GM23248 (cell line): ENCODE results near the gene PAQR9. TPM values are rescaled to one million over a fixed set of nuclear protein-coding genes. Genes with fewer than 3 reads are reported as not detected.

Experiments used
- DNase-seq: peaks from one replicate; pipeline ENCODE4 v3.0.0-alpha.2; 2015
- H2AFZ ChIP-seq: fragments of 200-600 bp; sonication (generic); 2 replicates; pipeline ENCODE4 v1.6.1; 2016; ENCODE audit warnings: antibody characterized with exemption
- H3F3A ChIP-seq: fragments of 200-600 bp; sonication (generic); 2 replicates; pipeline ENCODE4 v1.6.1; 2016; ENCODE audit warnings: mild to moderate bottlenecking, antibody characterized with exemption, mixed run types; ENCODE audit not compliant: insufficient read depth
- H3K27ac ChIP-seq: fragments of 200-600 bp; sonication (generic); 2 replicates; pipeline ENCODE4 v1.5.1; 2016; ENCODE audit warnings: mild to moderate bottlenecking
- H3K27me3 ChIP-seq: fragments of 200-600 bp; sonication (generic); replicated peaks from 2 replicates; pipeline ENCODE4 v1.6.1; 2016; ENCODE audit warnings: mild to moderate bottlenecking; ENCODE audit not compliant: insufficient read depth
- H3K36me3 ChIP-seq: fragments of 200-600 bp; sonication (generic); 2 replicates; pipeline ENCODE4 v1.6.1; 2016; ENCODE audit warnings: low read depth, mild to moderate bottlenecking
- H3K4me1 ChIP-seq: fragments of 200-600 bp; sonication (generic); 2 replicates; pipeline ENCODE4 v1.6.1; 2016; ENCODE audit warnings: mild to moderate bottlenecking; ENCODE audit not compliant: insufficient read depth
- H3K4me2 ChIP-seq: fragments of 200-600 bp; sonication (generic); one replicate; pipeline ENCODE4 v1.6.1; 2016; ENCODE audit warnings: mild to moderate bottlenecking; ENCODE audit not compliant: unreplicated experiment
- H3K4me3 ChIP-seq: fragments of 200-600 bp; sonication (generic); 2 replicates; pipeline ENCODE4 v1.5.1; 2016; ENCODE audit warnings: mild to moderate bottlenecking
- H3K79me2 ChIP-seq: fragments of 200-600 bp; sonication (generic); 2 replicates; pipeline ENCODE4 v1.6.1; 2016; ENCODE audit warnings: mild to moderate bottlenecking; ENCODE audit not compliant: insufficient read depth
- H3K9ac ChIP-seq: fragments of 200-600 bp; sonication (generic); 2 replicates; pipeline ENCODE4 v1.6.1; 2016; ENCODE audit warnings: mild to moderate bottlenecking
- H3K9me2 ChIP-seq: fragments of 200-600 bp; sonication (generic); 2 replicates; pipeline ENCODE4 v1.6.1; 2016; ENCODE audit warnings: mixed run types, mild to moderate bottlenecking, moderate library complexity; ENCODE audit not compliant: insufficient read depth
- H3K9me3 ChIP-seq: fragments of 200-600 bp; sonication (generic); one replicate; pipeline ENCODE4 v1.6.1; 2017; ENCODE audit warnings: low read depth
- H4K20me1 ChIP-seq: fragments of 200-600 bp; sonication (generic); 2 replicates; pipeline ENCODE4 v1.6.0; 2016; ENCODE audit not compliant: insufficient read depth
- EZH2 ChIP-seq: fragments of 200-600 bp; sonication (generic); IDR thresholded peaks from 2 replicates; pipeline ENCODE4 v1.6.1; 2018; ENCODE audit warnings: antibody characterized with exemption, mild to moderate bottlenecking; ENCODE audit not compliant: insufficient read depth, poor library complexity, severe bottlenecking
- EZH2phosphoT487 ChIP-seq: fragments of 200-600 bp; sonication (generic); IDR thresholded peaks from 2 replicates; pipeline ENCODE4 v1.6.1; 2018; ENCODE audit warnings: antibody characterized with exemption, moderate library complexity, mild to moderate bottlenecking, low read depth; ENCODE audit not compliant: insufficient read depth
- WGBS, 2 experiments: methylation state at CpG; one replicate each; pipeline ENCODE4 v1.1.6; 2015 to 2017; ENCODE audit warnings: low lambda C conversion rate in 2 of 2, low coverage in 1 of 2; ENCODE audit errors: missing lambda C conversion rate in 2 of 2; 5-methylcytosine and 5-hydroxymethylcytosine counted together
- in situ Hi-C: fragments of 300-500 bp; cut with MboI; formaldehyde crosslinking; loops from 2 replicates; pipeline ENCODE4 v1.15.0; 2020
- polyA plus RNA-seq: library from polyadenylated mRNA; unstranded; fragments of >200 nt; fragmentation: Nextera tagmentation; extraction: Ambion mirVana; gene quantifications from 2 replicates; pipeline ENCODE4 v1.2.1, GENCODE V29; 2016
- total RNA-seq: library from RNA; depleted of rRNA; stranded (reverse); fragments of >200 nt; shearing (Covaris generic); gene quantifications from 2 replicates; pipeline ENCODE4 v1.2.3, GENCODE V29; 2014

The PAQR9 gene
- total and polyA plus RNA-seq, 2 experiments from 2014 or later = not detected

DNA sequence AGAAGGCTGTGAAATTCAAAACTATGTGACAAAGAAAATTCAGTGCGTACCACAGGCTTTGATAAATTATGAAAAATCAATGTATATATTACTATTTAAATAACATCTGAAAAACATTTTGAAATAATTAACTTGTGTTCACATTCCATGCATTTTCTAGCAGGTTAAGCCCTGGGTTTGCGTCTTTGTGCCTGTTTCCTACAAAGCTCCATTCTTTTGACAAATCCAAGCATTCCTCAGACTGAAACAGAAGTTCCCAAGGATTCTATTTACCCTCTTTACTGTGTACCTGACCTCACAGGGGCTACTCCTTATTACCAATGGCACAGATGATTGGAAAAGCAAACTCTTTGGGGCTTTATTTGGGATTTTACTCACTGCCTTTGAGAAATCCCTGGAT lies 1.9 kb downstream of the PAQR9 start:
- TF ChIP-seq EZH2phosphoT487 = no peak
- TF ChIP-seq EZH2 = no peak
- H3K36me3 ChIP-seq = no peaks in the 10 kb centered on the region
- no peaks in the 10 kb centered on the region for H4K20me1 ChIP-seq
- H3K27me3 ChIP-seq = no peaks in the 10 kb centered on the region
- H3K9me3 ChIP-seq = no peaks in the 10 kb centered on the region
- no peak overlapping the region for H3K27ac ChIP-seq
- no peak overlapping the region for H3K4me2 ChIP-seq
- no peaks in the 10 kb centered on the region for H3K9me2 ChIP-seq
- no peak overlapping the region for H3K4me3 ChIP-seq
- H3F3A ChIP-seq = peaks cover 19% of the 10 kb centered on the region
- peaks cover 16% of the 10 kb centered on the region for H3K4me1 ChIP-seq
- in situ Hi-C loops = no loop called here
- DNase-seq = no peak
- WGBS, 2 experiments = 91 to 97% methylated on average over 2 of the region's 2 CpGs
- H3K9ac ChIP-seq = no peak overlapping the region
- H2AFZ ChIP-seq = no peak overlapping the region
- H3K79me2 ChIP-seq = no peaks in the 10 kb centered on the region

DNA sequence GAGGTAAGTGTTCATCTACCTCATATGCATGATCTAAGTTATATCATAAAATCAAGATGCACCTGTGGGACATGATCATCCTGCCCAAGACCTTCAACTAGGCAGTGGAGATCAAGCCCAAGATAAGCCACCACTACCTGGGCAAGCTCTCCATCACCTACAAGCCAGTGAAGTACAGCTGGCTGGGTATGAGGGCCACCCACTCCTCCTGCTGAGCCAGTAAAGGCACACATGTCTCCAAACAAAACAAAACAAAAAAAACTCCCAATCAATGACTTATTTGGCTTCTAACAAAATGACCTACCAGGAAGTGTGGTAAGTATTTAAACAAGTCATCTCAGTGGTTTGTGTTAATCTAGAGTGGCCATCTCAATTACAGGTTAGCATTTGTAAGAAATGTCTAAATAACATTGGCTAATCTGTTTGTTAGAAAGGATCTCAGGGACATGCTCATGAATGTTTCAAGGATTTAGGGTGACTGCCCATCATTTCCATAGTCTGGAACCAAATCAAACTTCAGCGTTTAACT lies 3.1 kb downstream of the PAQR9 start:
- Histone ChIP-seq H3K36me3 (no peaks in the 10 kb centered on the region), H3K4me2 (no peak overlapping the region), H3K27me3 (no peaks in the 10 kb centered on the region), H3K9me3 (no peaks in the 10 kb centered on the region), H4K20me1 (no peaks in the 10 kb centered on the region), H3K9me2 (no peaks in the 10 kb centered on the region), H3F3A (peaks cover 19% of the 10 kb centered on the region), H3K4me1 (peaks cover 16% of the 10 kb centered on the region), H2AFZ (no peak overlapping the region), H3K27ac (no peak overlapping the region), H3K79me2 (no peaks in the 10 kb centered on the region), H3K9ac (no peak overlapping the region), H3K4me3 (no peak overlapping the region)
- DNase-seq = no peak
- TF ChIP-seq EZH2 = no peak
- no peak for TF ChIP-seq EZH2phosphoT487
- in situ Hi-C loops = no loop called here
- WGBS, 2 experiments = 96 to 97% methylated on average over 1 of the region's 1 CpG

DNA sequence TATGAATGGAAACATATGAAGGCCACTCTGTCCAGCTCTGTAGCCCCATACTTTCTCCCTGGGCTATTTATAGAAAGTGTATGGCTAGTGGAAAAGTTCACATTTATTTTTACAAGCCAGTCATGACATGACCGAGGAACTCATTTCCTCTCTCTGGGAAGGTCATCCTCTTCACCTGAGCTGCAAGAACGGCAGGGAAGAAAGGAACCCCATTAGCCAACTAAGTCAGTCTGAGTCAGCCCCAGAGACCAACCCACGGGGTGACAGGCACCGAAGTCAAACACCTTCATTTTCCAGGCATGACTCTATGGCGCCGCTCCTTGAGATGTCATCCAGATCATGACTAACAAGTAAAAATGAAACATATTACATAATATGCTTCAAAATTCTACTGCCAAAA lies 4.8 kb downstream of the PAQR9 start:
- DNase-seq = peak; percentile 90
- no peak for TF ChIP-seq EZH2phosphoT487
- TF ChIP-seq EZH2 = no peak
- H3F3A ChIP-seq = peaks cover 19% of the 10 kb centered on the region
- no peaks in the 10 kb centered on the region for H4K20me1 ChIP-seq
- no peak overlapping the region for H2AFZ ChIP-seq
- WGBS, 2 experiments = 4 to 8% methylated on average over 6 of the region's 6 CpGs
- H3K27me3 ChIP-seq = no peaks in the 10 kb centered on the region
- no peaks in the 10 kb centered on the region for H3K36me3 ChIP-seq
- peak overlapping the region; percentile 45 for H3K4me2 ChIP-seq
- 0 out of 2 replicates have a peak overlapping the region, but pooled peaks have one; percentile 14 for H3K4me3 ChIP-seq
- H3K9ac ChIP-seq = no peak overlapping the region
- no peaks in the 10 kb centered on the region for H3K9me3 ChIP-seq
- in situ Hi-C loops = no loop called here
- H3K9me2 ChIP-seq = no peaks in the 10 kb centered on the region
- H3K27ac ChIP-seq = no peak overlapping the region
- peaks cover 16% of the 10 kb centered on the region for H3K4me1 ChIP-seq
- H3K79me2 ChIP-seq = no peaks in the 10 kb centered on the region

DNA sequence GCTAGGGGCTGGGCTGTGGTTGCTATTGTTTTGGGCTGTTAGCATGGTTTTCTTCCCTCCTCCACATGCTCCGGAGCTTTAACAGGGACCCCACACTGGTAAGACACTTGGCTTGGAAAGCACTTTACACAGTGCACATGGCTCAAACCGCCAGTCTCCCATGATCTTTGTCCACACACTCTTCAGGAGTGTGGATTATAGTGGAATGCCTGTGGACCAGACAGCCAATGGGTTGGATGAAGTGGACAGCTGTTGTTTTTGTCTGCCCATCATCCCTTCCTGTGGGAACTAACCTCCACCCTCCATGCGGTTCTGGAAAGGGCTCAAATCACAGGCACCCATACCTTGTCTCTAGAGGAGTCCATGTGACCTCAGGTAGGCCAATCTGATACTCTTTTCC lies 10.0 kb downstream of the PAQR9 start:
- Histone ChIP-seq H3K27me3 (no peaks in the 10 kb centered on the region; the same call in 1 of the 2 replicates), H3K79me2 (no peaks in the 10 kb centered on the region), H3K27ac (no peak overlapping the region), H3F3A (peaks cover 5% of the 10 kb centered on the region; the same call in 1 of the 2 replicates), H3K36me3 (no peaks in the 10 kb centered on the region), H2AFZ (no peak overlapping the region), H3K4me2 (no peak overlapping the region), H3K9me2 (no peaks in the 10 kb centered on the region), H4K20me1 (no peaks in the 10 kb centered on the region), H3K9me3 (no peaks in the 10 kb centered on the region), H3K4me1 (peaks cover 4% of the 10 kb centered on the region), H3K4me3 (no peak overlapping the region), H3K9ac (no peak overlapping the region)
- in situ Hi-C loops = no loop called here
- no peak for DNase-seq
- 77 to 83% methylated on average over 3 of the region's 3 CpGs for whole genome bisulfite sequencing, 2 experiments
- TF ChIP-seq EZH2 (no peak), EZH2phosphoT487 (no peak)
